Vagina (tissue), 2 donors: ENCODE measurements around the gene EXOC1L. TPM values are rescaled to one million over a fixed set of nuclear protein-coding genes. Genes with fewer than 3 reads are reported as not detected.
"Not testable (repeated sequence)": the region's sequence is repeated elsewhere in the genome, so short reads cannot be mapped to it uniquely, and the experiment has no call there.

Experiments
- DNase-seq, 2 donors: peaks; one replicate each; pipeline ENCODE4 v3.0.0-alpha.2; 2017; ENCODE audit errors: extremely low spot score in 2 of 2
- H3K27ac ChIP-seq: fragments of 200-600 bp; sonication (generic); one replicate; pipeline ENCODE4 v1.5.1; 2019
- H3K27me3 ChIP-seq: fragments of 200-600 bp; sonication (generic); one replicate; pipeline ENCODE4 v1.5.1; 2019
- H3K36me3 ChIP-seq, 2 donors: fragments of 200-600 bp; sonication (generic); one replicate each; pipeline ENCODE4 v1.5.1; 2017 to 2019
- H3K4me1 ChIP-seq: fragments of 200-600 bp; sonication (generic); one replicate; pipeline ENCODE4 v1.5.1; 2019
- H3K4me3 ChIP-seq, 2 donors: fragments of 200-600 bp; sonication (generic); 1 replicate in 1 of 2; 2 replicates in 1 of 2; pipeline ENCODE4 v1.5.1; 2016 to 2019
- H3K9me3 ChIP-seq: fragments of 200-600 bp; sonication (generic); one replicate; pipeline ENCODE4 v1.5.1; 2019
- CTCF ChIP-seq, 3 experiments: fragments of 450-650 bp in 2 of 3; fragments of 200-600 bp in 1 of 3; sonication (generic) in 1 of 3; IDR thresholded peaks; one replicate each; pipeline ENCODE4 v1.5.1; 2017 to 2019; ENCODE audit warnings: antibody characterized with exemption in 3 of 3, mild to moderate bottlenecking in 2 of 3, moderate library complexity in 2 of 3
- POLR2A ChIP-seq, 2 donors: fragments of 450-650 bp; IDR thresholded peaks; one replicate each; pipeline ENCODE4 v1.6.1; 2017; ENCODE audit warnings: antibody characterized with exemption in 2 of 2, mild to moderate bottlenecking in 2 of 2, moderate library complexity in 2 of 2
- POLR2AphosphoS5 ChIP-seq, 2 donors: sonication (generic); formaldehyde crosslinking; IDR thresholded peaks; one replicate each; pipeline ENCODE4 v1.9.0; 2017; ENCODE audit warnings: antibody characterized with exemption in 2 of 2, mild to moderate bottlenecking in 2 of 2, low read depth in 1 of 2; ENCODE audit not compliant: insufficient read depth in 1 of 2
- intact Hi-C: fragments of 100-400 bp; cut with DNase I; formaldehyde crosslinking; loops from one replicate; pipeline ENCODE4 v1.15.1; 2023
- total RNA-seq: library from RNA; depleted of rRNA; stranded (reverse); fragments of >200 nt; gene quantifications from one replicate; pipeline ENCODE4 v1.2.3, GENCODE V29; 2016

EXOC1L gene
- total RNA-seq, 1 donor from 2014 or later = not detected

- intact Hi-C loops = no loop called here
- H3K4me1 ChIP-seq = no peaks in the 10 kb centered on the region
- DNase-seq = no peak
- TF ChIP-seq POLR2AphosphoS5 (IDR thresholded peaks at IDR 0.05; ENCODE audit: insufficient read depth in 1 of 2, low read depth in 1 of 2) (no peak), CTCF (IDR thresholded peaks at IDR 0.05) (no peak), POLR2A (IDR thresholded peaks at IDR 0.05) (no peak)
- no peak overlapping the region for H3K4me3 ChIP-seq
- no peaks in the 10 kb centered on the region for H3K9me3 ChIP-seq
- no peaks in the 10 kb centered on the region for H3K27me3 ChIP-seq
- no peak overlapping the region for H3K27ac ChIP-seq
- no peaks in the 10 kb centered on the region for H3K36me3 ChIP-seq
Measured at GRCh38 chr4:55838952-55839351, 19.4 kb downstream of the EXOC1L start.

GRCh38 chr4:55840956-55841355 is 21.4 kb downstream of the EXOC1L start:
- Histone ChIP-seq H3K36me3 (no peaks in the 10 kb centered on the region), H3K4me1 (no peaks in the 10 kb centered on the region), H3K9me3 (no peaks in the 10 kb centered on the region), H3K27me3 (no peaks in the 10 kb centered on the region), H3K4me3 (no peak overlapping the region), H3K27ac (no peak overlapping the region)
- no peak for DNase-seq
- TF ChIP-seq POLR2AphosphoS5 (IDR thresholded peaks at IDR 0.05; ENCODE audit: insufficient read depth in 1 of 2, low read depth in 1 of 2) = no peak
- no peak for TF ChIP-seq CTCF (IDR thresholded peaks at IDR 0.05)
- TF ChIP-seq POLR2A (IDR thresholded peaks at IDR 0.05) = no peak
- intact Hi-C loops = no loop called here

- H3K27me3 ChIP-seq, DNase-seq, H3K4me1 ChIP-seq, H3K4me3 ChIP-seq, intact Hi-C loops, H3K27ac ChIP-seq, H3K36me3 ChIP-seq, H3K9me3 ChIP-seq: not testable (repeated sequence)
Measured at GRCh38 chr4:55841373-55842239, 22.0 kb downstream of the EXOC1L start.

GRCh38 chr4:55842312-55842711 is 22.7 kb downstream of the EXOC1L start:
- H3K4me3 ChIP-seq, intact Hi-C loops, H3K4me1 ChIP-seq, H3K27me3 ChIP-seq, H3K36me3 ChIP-seq, H3K9me3 ChIP-seq, H3K27ac ChIP-seq, DNase-seq: not testable (repeated sequence)

GRCh38 chr4:55849724-55850123 is 30.1 kb downstream of the EXOC1L start:
- Histone ChIP-seq H3K27me3 (no peaks in the 10 kb centered on the region), H3K4me3 (no peak overlapping the region), H3K9me3 (no peaks in the 10 kb centered on the region), H3K4me1 (peaks cover 20% of the 10 kb centered on the region), H3K27ac (no peak overlapping the region), H3K36me3 (no peaks in the 10 kb centered on the region)
- TF ChIP-seq POLR2A (IDR thresholded peaks at IDR 0.05) (no peak), POLR2AphosphoS5 (IDR thresholded peaks at IDR 0.05; ENCODE audit: insufficient read depth in 1 of 2, low read depth in 1 of 2) (no peak), CTCF (IDR thresholded peaks at IDR 0.05) (no peak)
- DNase-seq = no peak
- intact Hi-C loops = loop anchor here (10.0 kb wide), 1 partner anchor 495 kb away; no protein-coding TSS in a partner anchor

GRCh38 chr4:55851885-55852284 is 32.3 kb downstream of the EXOC1L start:
- TF ChIP-seq POLR2AphosphoS5 (IDR thresholded peaks at IDR 0.05; ENCODE audit: insufficient read depth in 1 of 2, low read depth in 1 of 2) (peak in 1 of 2 donors; percentile 24), CTCF (IDR thresholded peaks at IDR 0.05) (no peak)
- Histone ChIP-seq H3K27me3 (no peaks in the 10 kb centered on the region), H3K4me1 (peaks cover 35% of the 10 kb centered on the region), H3K4me3 (no peak overlapping the region), H3K27ac (no peak overlapping the region), H3K36me3 (no peaks in the 10 kb centered on the region), H3K9me3 (no peaks in the 10 kb centered on the region)
- DNase-seq = no peak
- intact Hi-C loops = loop anchor here (10.0 kb wide), 1 partner anchor 497 kb away; no protein-coding TSS in a partner anchor
